ENCODE results near the gene TGIF2.

- TF ChIP-seq TARDBP (IDR thresholded peaks at IDR 0.05) (no peak), LEF1 (IDR thresholded peaks at IDR 0.05; ENCODE audit: borderline replicate concordance) (no peak), SUZ12 (IDR thresholded peaks at IDR 0.05) (no peak), FOXK2 (IDR thresholded peaks at IDR 0.05) (no peak)
Measured at GRCh38 chr20:36631646-36632045, 58.2 kb downstream of the TGIF2 start.

Measured in HEK293T (cell line).